ENCODE data around the gene RPS17. TPM values are rescaled to one million over a fixed set of nuclear protein-coding genes. Genes with fewer than 3 reads are reported as not detected.
A peak's percentile ranks its signal among the peaks of the same experiment; 100 is the strongest.

RPS17 gene
- polyA plus RNA-seq, 1 donor (not counting 4 experiments of a cell fraction or from before 2014, with no cell fraction given), result 4,320 TPM

- H3K4me3 ChIP-seq (ENCODE audit: control insufficient read depth in 2 of 3, extremely low read depth in 1 of 3, insufficient read depth in 2 of 3, low read depth in 1 of 3, low read length in 3 of 3), result no peak overlapping the region
- no peak for DNase-seq (ENCODE audit: low read depth, low spot score)
- H3K9me3 ChIP-seq (ENCODE audit: control insufficient read depth, low read depth, low read length), result no peaks in the 10 kb centered on the region
- H3K4me1 ChIP-seq (ENCODE audit: control insufficient read depth, extremely low read depth, insufficient read depth, low read length), result no peaks in the 10 kb centered on the region
- no peaks in the 10 kb centered on the region for H3K36me3 ChIP-seq (ENCODE audit: control insufficient read depth in 2 of 2, extremely low read depth in 1 of 2, insufficient read depth in 2 of 2, low read length in 2 of 2)
- dilution Hi-C loops (cut with MboI; ENCODE audit: extremely low pct_ligation_motif_present, low sequenced_read_pairs), result no loop called here
- H2AFZ ChIP-seq (ENCODE audit: control insufficient read depth, low read length), result no peak overlapping the region
- no peak overlapping the region for H3K4me2 ChIP-seq (ENCODE audit: control insufficient read depth, extremely low read depth, insufficient read depth, low read depth, low read length)
- no peaks in the 10 kb centered on the region for H4K20me1 ChIP-seq (ENCODE audit: control insufficient read depth, extremely low read depth, insufficient read depth, low read length)
- H3K9me1 ChIP-seq (ENCODE audit: control insufficient read depth, extremely low read depth, insufficient read depth, low read length), result no peaks in the 10 kb centered on the region
- TF ChIP-seq CTCF (optimal IDR thresholded peaks at IDR 0.05 in 1 of 3, IDR thresholded peaks at IDR 0.05 in 1 of 3, conservative IDR thresholded peaks at IDR 0.05 in 1 of 3; ENCODE audit: extremely low read depth in 1 of 3, insufficient read depth in 2 of 3, low read length in 3 of 3), result peak in 2 of 3 experiments; percentile 6 to 16
- TF ChIP-seq EZH2 (IDR thresholded peaks at IDR 0.05; ENCODE audit: low read length), result no peak
- H3K79me2 ChIP-seq (ENCODE audit: control insufficient read depth, insufficient read depth, low read length), result no peaks in the 10 kb centered on the region
- H3K27me3 ChIP-seq (ENCODE audit: control insufficient read depth, extremely low read depth, insufficient read depth, low read length), result no peaks in the 10 kb centered on the region
- H3K9ac ChIP-seq (ENCODE audit: control insufficient read depth, extremely low read depth, insufficient read depth, low read length), result no peak overlapping the region
- no peak overlapping the region for H3K27ac ChIP-seq (ENCODE audit: control insufficient read depth, insufficient read depth, low read length)
- FAIRE-seq, result no peak
These were observed 44.8 kb upstream of the RPS17 start for GRCh38 chr15:82585072-82585471.

GRCh38 chr15:82580713-82581112, 40.5 kb upstream of the RPS17 start:
- no peaks in the 10 kb centered on the region for H4K20me1 ChIP-seq (ENCODE audit: control insufficient read depth, extremely low read depth, insufficient read depth, low read length)
- no peaks in the 10 kb centered on the region for H3K4me1 ChIP-seq (ENCODE audit: control insufficient read depth, extremely low read depth, insufficient read depth, low read length)
- no peaks in the 10 kb centered on the region for H3K9me1 ChIP-seq (ENCODE audit: control insufficient read depth, extremely low read depth, insufficient read depth, low read length)
- FAIRE-seq (no peak), DNase-seq (ENCODE audit: low read depth, low spot score) (no peak)
- no peak overlapping the region for H3K4me3 ChIP-seq (ENCODE audit: control insufficient read depth in 2 of 3, extremely low read depth in 1 of 3, insufficient read depth in 2 of 3, low read depth in 1 of 3, low read length in 3 of 3)
- no peak overlapping the region for H3K4me2 ChIP-seq (ENCODE audit: control insufficient read depth, extremely low read depth, insufficient read depth, low read depth, low read length)
- no peaks in the 10 kb centered on the region for H3K79me2 ChIP-seq (ENCODE audit: control insufficient read depth, insufficient read depth, low read length)
- no peaks in the 10 kb centered on the region for H3K9me3 ChIP-seq (ENCODE audit: control insufficient read depth, low read depth, low read length)
- no peaks in the 10 kb centered on the region for H3K36me3 ChIP-seq (ENCODE audit: control insufficient read depth in 2 of 2, extremely low read depth in 1 of 2, insufficient read depth in 2 of 2, low read length in 2 of 2)
- TF ChIP-seq EZH2 (IDR thresholded peaks at IDR 0.05; ENCODE audit: low read length), result no peak
- TF ChIP-seq CTCF (optimal IDR thresholded peaks at IDR 0.05 in 1 of 3, IDR thresholded peaks at IDR 0.05 in 1 of 3, conservative IDR thresholded peaks at IDR 0.05 in 1 of 3; ENCODE audit: extremely low read depth in 1 of 3, insufficient read depth in 2 of 3, low read length in 3 of 3), result no peak
- H3K27me3 ChIP-seq (ENCODE audit: control insufficient read depth, extremely low read depth, insufficient read depth, low read length), result no peaks in the 10 kb centered on the region
- dilution Hi-C loops (cut with MboI; ENCODE audit: extremely low pct_ligation_motif_present, low sequenced_read_pairs), result no loop called here
- no peak overlapping the region for H2AFZ ChIP-seq (ENCODE audit: control insufficient read depth, low read length)
- H3K27ac ChIP-seq (ENCODE audit: control insufficient read depth, insufficient read depth, low read length), result no peak overlapping the region
- no peak overlapping the region for H3K9ac ChIP-seq (ENCODE audit: control insufficient read depth, extremely low read depth, insufficient read depth, low read length)
